Testis (tissue), 2 donors: ENCODE data around the gene TMEM150C.

Source experiments
- POLR2A ChIP-seq: fragments of 450-650 bp; IDR thresholded peaks from one replicate; pipeline ENCODE4 v1.6.1; 2017; ENCODE audit warnings: antibody characterized with exemption, mild to moderate bottlenecking, moderate library complexity
- TF ChIP-seq, protein P1 (sequence below), 3 experiments: fragments of 450-650 bp in 2 of 3; fragments of 200-600 bp in 1 of 3; sonication (generic) in 1 of 3; IDR thresholded peaks; one replicate each; pipeline ENCODE4 v1.5.1; 2016 to 2019; ENCODE audit warnings: antibody characterized with exemption in 3 of 3, mild to moderate bottlenecking in 2 of 3, moderate library complexity in 1 of 3

- TF ChIP-seq, protein P1, sequence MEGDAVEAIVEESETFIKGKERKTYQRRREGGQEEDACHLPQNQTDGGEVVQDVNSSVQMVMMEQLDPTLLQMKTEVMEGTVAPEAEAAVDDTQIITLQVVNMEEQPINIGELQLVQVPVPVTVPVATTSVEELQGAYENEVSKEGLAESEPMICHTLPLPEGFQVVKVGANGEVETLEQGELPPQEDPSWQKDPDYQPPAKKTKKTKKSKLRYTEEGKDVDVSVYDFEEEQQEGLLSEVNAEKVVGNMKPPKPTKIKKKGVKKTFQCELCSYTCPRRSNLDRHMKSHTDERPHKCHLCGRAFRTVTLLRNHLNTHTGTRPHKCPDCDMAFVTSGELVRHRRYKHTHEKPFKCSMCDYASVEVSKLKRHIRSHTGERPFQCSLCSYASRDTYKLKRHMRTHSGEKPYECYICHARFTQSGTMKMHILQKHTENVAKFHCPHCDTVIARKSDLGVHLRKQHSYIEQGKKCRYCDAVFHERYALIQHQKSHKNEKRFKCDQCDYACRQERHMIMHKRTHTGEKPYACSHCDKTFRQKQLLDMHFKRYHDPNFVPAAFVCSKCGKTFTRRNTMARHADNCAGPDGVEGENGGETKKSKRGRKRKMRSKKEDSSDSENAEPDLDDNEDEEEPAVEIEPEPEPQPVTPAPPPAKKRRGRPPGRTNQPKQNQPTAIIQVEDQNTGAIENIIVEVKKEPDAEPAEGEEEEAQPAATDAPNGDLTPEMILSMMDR (IDR thresholded peaks at IDR 0.05), result no peak
- TF ChIP-seq POLR2A, result no peak
Observed at GRCh38 chr4:82583897-82584587, 22.3 kb upstream of the TMEM150C start.
